MM.1S (cell line): ENCODE measurements around the gene SNX8.

Experiments used
- DNase-seq: peaks from one replicate; pipeline ENCODE4 v3.0.0-alpha.2; 2015
- H2AFZ ChIP-seq: fragments of 300-600 bp; sonication (generic); 2 replicates; pipeline ENCODE4 v1.6.0; 2016; ENCODE audit warnings: antibody characterized with exemption, low read length
- H3F3A ChIP-seq: fragments of 300-600 bp; sonication (generic); 2 replicates; pipeline ENCODE4 v1.6.1; 2016; ENCODE audit warnings: mild to moderate bottlenecking, antibody characterized with exemption, low read length, moderate library complexity, mixed read lengths; ENCODE audit not compliant: insufficient read depth
- H3K27ac ChIP-seq: fragments of 300-600 bp; sonication (generic); 2 replicates; pipeline ENCODE4 v1.5.1; 2016; ENCODE audit warnings: mild to moderate bottlenecking, low read length
- H3K27me3 ChIP-seq: fragments of 300-600 bp; sonication (generic); replicated peaks from 2 replicates; pipeline ENCODE4 v1.6.0; 2016; ENCODE audit warnings: low read length; ENCODE audit not compliant: insufficient read depth
- H3K36me3 ChIP-seq: fragments of 300-600 bp; sonication (generic); replicated peaks from 2 replicates; pipeline ENCODE4 v1.6.1; 2016; ENCODE audit warnings: mild to moderate bottlenecking, low read length, mixed read lengths; ENCODE audit not compliant: insufficient read depth
- H3K4me1 ChIP-seq: fragments of 300-600 bp; sonication (generic); 2 replicates; pipeline ENCODE4 v1.6.1; 2016; ENCODE audit warnings: low read length, mixed read lengths
- H3K4me2 ChIP-seq: fragments of 300-600 bp; sonication (generic); 2 replicates; pipeline ENCODE4 v1.6.0; 2016; ENCODE audit warnings: low read depth, low read length
- H3K4me3 ChIP-seq: fragments of 300-600 bp; sonication (generic); 2 replicates; pipeline ENCODE4 v1.5.1; 2016; ENCODE audit warnings: low read length, mixed read lengths
- H3K79me2 ChIP-seq: fragments of 300-600 bp; sonication (generic); 2 replicates; pipeline ENCODE4 v1.6.1; 2016; ENCODE audit warnings: mixed run types, low read length, mixed read lengths
- H3K9ac ChIP-seq: fragments of 300-600 bp; sonication (generic); 2 replicates; pipeline ENCODE4 v1.6.1; 2016; ENCODE audit warnings: low read length, mixed read lengths
- H3K9me2 ChIP-seq: fragments of 300-600 bp; sonication (generic); replicated peaks from 2 replicates; pipeline ENCODE4 v1.6.1; 2016; ENCODE audit warnings: mild to moderate bottlenecking, low read length, mixed read lengths; ENCODE audit not compliant: insufficient read depth
- H3K9me3 ChIP-seq: fragments of 300-600 bp; sonication (generic); replicated peaks from 2 replicates; pipeline ENCODE4 v1.6.1; 2016; ENCODE audit warnings: mild to moderate bottlenecking, low read length, mixed read lengths; ENCODE audit not compliant: insufficient read depth
- H4K20me1 ChIP-seq: fragments of 300-600 bp; sonication (generic); 2 replicates; pipeline ENCODE4 v1.6.1; 2016; ENCODE audit warnings: mild to moderate bottlenecking, low read length, moderate library complexity, mixed read lengths; ENCODE audit not compliant: insufficient read depth
- EZH2 ChIP-seq: fragments of 300-600 bp; sonication (generic); optimal IDR thresholded peaks from 2 replicates; pipeline ENCODE3; 2017; ENCODE audit warnings: low read depth, mild to moderate bottlenecking, antibody characterized with exemption, low read length, mixed read lengths
- EZH2phosphoT487 ChIP-seq: fragments of 300-600 bp; sonication (generic); IDR thresholded peaks from 2 replicates; pipeline ENCODE4 v1.6.1; 2018; ENCODE audit warnings: antibody characterized with exemption, low read length
- TF ChIP-seq, protein P1 (sequence below): fragments of 300-600 bp; sonication (generic); IDR thresholded peaks from 2 replicates; pipeline ENCODE4 v1.5.1; 2016; ENCODE audit warnings: antibody characterized with exemption, low read length, mixed read lengths

Gene SNX8

DNA sequence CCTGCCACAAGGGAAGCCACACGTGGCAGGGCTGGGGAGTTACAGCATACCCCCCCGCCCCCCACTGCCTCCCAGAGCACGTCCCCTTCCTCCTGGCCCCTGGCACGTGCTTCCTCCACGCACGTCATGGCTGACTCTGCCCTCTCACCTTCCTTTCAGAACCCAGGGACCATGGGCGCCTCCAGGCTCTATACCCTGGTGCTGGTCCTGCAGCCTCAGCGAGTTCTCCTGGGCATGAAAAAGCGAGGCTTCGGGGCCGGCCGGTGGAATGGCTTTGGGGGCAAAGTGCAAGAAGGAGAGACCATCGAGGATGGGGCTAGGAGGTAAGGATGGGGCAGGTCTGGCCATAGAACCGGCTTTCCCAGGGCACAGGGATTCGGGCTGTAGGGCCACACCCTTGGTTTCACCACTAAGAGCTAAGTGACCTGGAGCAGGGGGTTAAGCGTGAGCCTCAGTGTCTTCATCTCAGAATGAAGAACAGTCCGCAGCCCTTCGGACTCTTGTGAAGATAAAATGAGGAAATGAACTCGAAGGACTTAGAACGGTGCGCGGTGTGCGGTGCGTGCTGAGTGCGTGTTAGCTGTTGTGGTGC is 69.7 kb downstream of the SNX8 start:
- Histone ChIP-seq H3K36me3 (0 out of 2 replicates have a peak, but pooled peaks cover 1% of the 10 kb centered on the region), H3K79me2 (peaks cover 32% of the 10 kb centered on the region), H3K27ac (no peak overlapping the region), H4K20me1 (no peaks in the 10 kb centered on the region), H3K4me1 (peaks cover 21% of the 10 kb centered on the region), H3K9ac (no peak overlapping the region), H3K4me3 (no peak overlapping the region), H2AFZ (no peak overlapping the region), H3K9me3 (no peaks in the 10 kb centered on the region), H3K9me2 (no peaks in the 10 kb centered on the region), H3K27me3 (no peaks in the 10 kb centered on the region), H3K4me2 (no peak overlapping the region), H3F3A (peaks cover 20% of the 10 kb centered on the region)
- TF ChIP-seq, protein P1, sequence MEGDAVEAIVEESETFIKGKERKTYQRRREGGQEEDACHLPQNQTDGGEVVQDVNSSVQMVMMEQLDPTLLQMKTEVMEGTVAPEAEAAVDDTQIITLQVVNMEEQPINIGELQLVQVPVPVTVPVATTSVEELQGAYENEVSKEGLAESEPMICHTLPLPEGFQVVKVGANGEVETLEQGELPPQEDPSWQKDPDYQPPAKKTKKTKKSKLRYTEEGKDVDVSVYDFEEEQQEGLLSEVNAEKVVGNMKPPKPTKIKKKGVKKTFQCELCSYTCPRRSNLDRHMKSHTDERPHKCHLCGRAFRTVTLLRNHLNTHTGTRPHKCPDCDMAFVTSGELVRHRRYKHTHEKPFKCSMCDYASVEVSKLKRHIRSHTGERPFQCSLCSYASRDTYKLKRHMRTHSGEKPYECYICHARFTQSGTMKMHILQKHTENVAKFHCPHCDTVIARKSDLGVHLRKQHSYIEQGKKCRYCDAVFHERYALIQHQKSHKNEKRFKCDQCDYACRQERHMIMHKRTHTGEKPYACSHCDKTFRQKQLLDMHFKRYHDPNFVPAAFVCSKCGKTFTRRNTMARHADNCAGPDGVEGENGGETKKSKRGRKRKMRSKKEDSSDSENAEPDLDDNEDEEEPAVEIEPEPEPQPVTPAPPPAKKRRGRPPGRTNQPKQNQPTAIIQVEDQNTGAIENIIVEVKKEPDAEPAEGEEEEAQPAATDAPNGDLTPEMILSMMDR, result no peak
- TF ChIP-seq EZH2phosphoT487 (no peak), EZH2 (no peak)
- no peak for DNase-seq

DNA sequence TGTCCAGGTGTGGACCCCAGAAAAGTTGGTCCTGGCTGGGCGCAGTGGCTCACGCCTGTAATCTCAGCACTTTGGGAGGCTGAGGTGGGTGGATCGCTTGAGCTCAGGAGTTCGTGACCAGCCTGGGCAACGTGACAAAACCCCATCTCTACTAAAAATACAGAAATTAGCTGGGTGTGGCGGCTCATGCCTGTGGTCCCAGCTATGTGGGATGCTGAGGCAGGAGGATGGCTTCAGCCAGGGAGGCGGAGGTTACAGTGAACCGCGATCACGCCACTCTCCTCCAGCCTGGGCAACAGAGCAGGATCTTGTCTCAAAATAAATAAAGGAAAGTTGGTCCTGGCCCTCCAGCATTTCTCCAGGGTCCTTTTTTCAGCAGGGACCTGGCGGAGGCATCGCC is 70.8 kb downstream of the SNX8 start:
- H3K9ac ChIP-seq, result no peak overlapping the region
- H3K36me3 ChIP-seq, result peaks cover 7% of the 10 kb centered on the region; the same call in 1 of the 2 replicates
- 0 out of 2 replicates have a peak overlapping the region, but pooled peaks have one; percentile 96 for H3K4me3 ChIP-seq

DNA sequence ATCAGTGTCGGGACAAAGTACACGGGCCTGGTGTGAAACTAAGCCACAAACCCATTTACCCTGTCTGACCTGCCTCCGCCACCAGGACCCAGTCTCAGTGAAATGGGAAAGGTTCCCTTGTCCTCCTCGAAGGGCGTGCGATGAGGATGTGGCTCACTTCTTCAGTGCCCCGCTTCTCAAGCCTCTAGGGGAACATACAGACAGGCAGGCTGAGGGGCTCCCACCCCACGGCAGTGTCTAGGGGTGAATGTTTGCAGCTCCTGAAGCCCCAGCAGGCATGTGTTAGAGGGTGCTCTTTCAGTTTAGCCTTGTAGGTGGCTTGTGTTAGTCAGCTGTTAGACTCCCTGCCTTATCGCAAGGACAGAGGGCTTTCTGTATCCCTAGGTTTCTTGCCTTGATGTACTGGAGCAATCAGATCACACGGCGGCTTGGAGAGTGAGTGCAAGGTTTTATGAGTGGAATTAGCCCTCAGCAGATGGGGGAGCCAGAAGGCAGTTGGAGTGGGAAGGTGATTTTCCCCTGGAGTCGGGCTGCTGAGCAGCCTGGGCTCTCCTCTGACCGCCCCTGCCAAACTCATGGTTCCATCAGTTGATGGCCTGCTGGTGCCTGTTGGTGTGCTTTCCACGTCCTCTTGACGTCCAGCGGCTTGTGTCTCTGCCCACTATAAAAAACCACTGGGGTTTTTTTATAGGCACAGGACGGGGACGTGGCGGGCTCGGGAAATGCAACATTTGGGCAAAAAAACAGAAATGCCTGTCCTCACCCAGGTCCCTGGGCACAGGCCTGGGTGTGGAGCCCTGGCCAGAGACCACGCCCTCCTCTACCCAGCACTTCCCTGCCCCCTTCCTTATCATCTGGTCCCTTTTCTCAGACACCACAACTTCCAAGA is 71.5 kb downstream of the SNX8 start:
- no peaks in the 10 kb centered on the region for H4K20me1 ChIP-seq
- peak overlapping the region; percentile 90 for H3K9ac ChIP-seq
- H3K4me3 ChIP-seq, result peak overlapping the region; percentile 96
- H3K9me2 ChIP-seq, result no peaks in the 10 kb centered on the region
- peak overlapping the region; percentile 39; the same call in 1 of the 2 replicates for H3K27ac ChIP-seq
- peaks cover 10% of the 10 kb centered on the region for H3F3A ChIP-seq
- peaks cover 37% of the 10 kb centered on the region for H3K79me2 ChIP-seq
- H3K36me3 ChIP-seq, result peaks cover 7% of the 10 kb centered on the region
- peak overlapping the region; percentile 70 for H2AFZ ChIP-seq
- no peaks in the 10 kb centered on the region for H3K9me3 ChIP-seq
- TF ChIP-seq, protein P1, result no peak
- no peak for TF ChIP-seq EZH2phosphoT487
- H3K4me1 ChIP-seq, result peaks cover 8% of the 10 kb centered on the region
- no peaks in the 10 kb centered on the region for H3K27me3 ChIP-seq
- DNase-seq, result peak; percentile 41
- H3K4me2 ChIP-seq, result peak overlapping the region; percentile 98

More for the DNA sequence above, 70.8 kb downstream of the SNX8 start:
- no peaks in the 10 kb centered on the region for H4K20me1 ChIP-seq
- peaks cover 10% of the 10 kb centered on the region for H3K4me1 ChIP-seq
- no peaks in the 10 kb centered on the region for H3K9me3 ChIP-seq
- peaks cover 10% of the 10 kb centered on the region for H3F3A ChIP-seq
- no peak overlapping the region for H3K27ac ChIP-seq
- H3K4me2 ChIP-seq, result peak overlapping the region; percentile 98; the same call in 1 of the 2 replicates
- DNase-seq, result no peak
- H3K79me2 ChIP-seq, result peaks cover 37% of the 10 kb centered on the region
- no peak for TF ChIP-seq EZH2phosphoT487
- TF ChIP-seq, protein P1, result no peak
- TF ChIP-seq EZH2, result no peak
- H3K9me2 ChIP-seq, result no peaks in the 10 kb centered on the region
- no peaks in the 10 kb centered on the region for H3K27me3 ChIP-seq
- no peak overlapping the region for H2AFZ ChIP-seq
